Uterus (tissue), 2 donors: ENCODE data around the gene PRDM11.

Experiments used
- CTCF ChIP-seq, 4 experiments: fragments of 200-600 bp in 2 of 4; fragments of 450-650 bp in 2 of 4; sonication (generic) in 2 of 4; IDR thresholded peaks; one replicate each; pipeline ENCODE4 v1.5.1; 2016 to 2019; ENCODE audit warnings: antibody characterized with exemption in 4 of 4, mild to moderate bottlenecking in 2 of 4, moderate library complexity in 1 of 4
- POLR2A ChIP-seq, 2 donors: fragments of 450-650 bp; IDR thresholded peaks; one replicate each; pipeline ENCODE4 v1.6.1; 2016; ENCODE audit warnings: antibody characterized with exemption in 2 of 2, mild to moderate bottlenecking in 1 of 2, moderate library complexity in 1 of 2

GRCh38 chr11:45110562-45110961 lies 35.9 kb upstream of the PRDM11 start:
- TF ChIP-seq CTCF (IDR thresholded peaks at IDR 0.05) (peak; percentile 72 to 88 (median 85)), POLR2A (IDR thresholded peaks at IDR 0.05) (no peak)
